NT2/D1 (cell line): ENCODE data around the gene RHOBTB1.

Source experiments
- SUZ12 ChIP-seq: IDR thresholded peaks from 2 replicates; pipeline ENCODE4 v1.6.1; 2011; ENCODE audit not compliant: insufficient read length, insufficient read depth; ENCODE audit errors: extremely low read depth
- YY1 ChIP-seq: IDR thresholded peaks from 2 replicates; pipeline ENCODE4 v1.6.1; 2011; ENCODE audit not compliant: insufficient read length, insufficient read depth
- ZNF274 ChIP-seq: IDR thresholded peaks from 2 replicates; pipeline ENCODE4 v1.6.1; 2011; ENCODE audit warnings: mild to moderate bottlenecking, low read depth, low read length

GRCh38 chr10:60869652-60870415, 74.2 kb downstream of the RHOBTB1 start:
- TF ChIP-seq ZNF274 (no peak), SUZ12 (no peak), YY1 (no peak)
